Measurements from ENCODE around the gene NDUFS6. TPM values are rescaled to one million over a fixed set of nuclear protein-coding genes. Genes with fewer than 3 reads are reported as not detected.

NDUFS6 gene
- total RNA-seq, 1 donor from 2014 or later: 22.5 TPM

DNA sequence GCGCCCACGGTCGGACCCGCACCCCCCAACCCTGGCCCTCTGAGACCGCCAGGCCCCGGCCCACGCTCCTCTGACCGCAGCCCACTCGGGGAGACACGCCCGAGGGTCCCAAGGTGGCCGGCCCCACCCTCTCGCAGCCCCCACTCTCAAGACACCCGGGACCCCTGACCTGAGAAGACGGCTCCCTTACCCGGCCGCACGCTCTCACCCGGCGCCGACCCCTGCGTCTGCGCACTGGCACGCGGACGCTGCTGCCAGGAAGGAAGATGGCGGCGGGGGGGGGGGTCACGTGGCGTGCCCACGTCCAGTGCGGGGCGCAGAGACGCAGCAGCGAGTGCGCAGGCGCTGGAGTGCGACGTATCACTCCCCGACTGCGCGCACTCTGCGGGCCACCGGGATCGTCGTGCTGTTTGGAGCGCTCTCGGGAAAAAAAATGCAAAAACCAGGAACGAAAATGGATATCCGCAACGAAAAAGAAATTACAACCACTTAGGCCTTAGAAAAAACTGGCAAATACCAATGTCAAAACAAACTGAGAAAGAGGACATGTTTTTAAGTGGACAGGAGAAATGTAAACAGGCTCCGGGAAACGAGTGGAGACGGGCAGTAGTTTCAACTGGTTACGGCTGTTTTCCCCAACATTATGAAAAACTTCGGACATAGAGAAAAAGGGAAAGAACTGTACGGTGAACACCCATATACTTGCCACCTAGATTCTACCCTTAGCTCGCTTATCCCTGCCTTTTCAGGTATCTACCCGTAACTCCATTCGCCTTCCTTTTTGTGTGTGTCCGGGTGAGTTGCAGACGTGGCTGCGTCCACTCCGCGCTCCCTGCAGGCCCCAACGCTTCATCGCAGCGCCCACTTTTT, 1.4 kb upstream of the NDUFS6 start, which contains the start of gene MRPL36:
Gene MRPL36, minus strand, starts transcription at position 236 of the 870 bp plus-strand sequence. CDS start 902 bp downstream, outside the sequence.
- no peak for TF ChIP-seq CTCF (IDR thresholded peaks at IDR 0.05)
- POLR2A ChIA-PET: interaction anchor here (0.9 kb wide), 1 partner anchor 9 kb away, joined by 4 read pairs; no protein-coding TSS in a partner anchor
- DNase-seq (peak; percentile 81), ATAC-seq (ENCODE audit: low read depth) (peak; percentile 73)
- H3K4me1 Mint-ChIP-seq: peaks cover 46% of the 10 kb centered on the region
- CTCF ChIA-PET: interaction anchor here (1.9 kb wide), 1 partner anchor 27 kb away, joined by 5 read pairs; no protein-coding TSS in a partner anchor
- H3K27me3 Mint-ChIP-seq: no peaks in the 10 kb centered on the region
- peaks cover 60% of the 10 kb centered on the region for H3K36me3 Mint-ChIP-seq (ENCODE audit: low read depth)
- intact Hi-C loops (cut with micrococcal nuclease): loop anchor here (1.0 to 5.0 kb wide), 3 partner anchors 17 to 1258 kb away; no protein-coding TSS in a partner anchor
- H3K4me3 Mint-ChIP-seq: peak within 1 kb of the TSS; percentile 98
- H3K9me3 Mint-ChIP-seq: no peaks in the 10 kb centered on the region
- peak within 1 kb of the TSS; percentile 97 for H3K27ac Mint-ChIP-seq

DNA sequence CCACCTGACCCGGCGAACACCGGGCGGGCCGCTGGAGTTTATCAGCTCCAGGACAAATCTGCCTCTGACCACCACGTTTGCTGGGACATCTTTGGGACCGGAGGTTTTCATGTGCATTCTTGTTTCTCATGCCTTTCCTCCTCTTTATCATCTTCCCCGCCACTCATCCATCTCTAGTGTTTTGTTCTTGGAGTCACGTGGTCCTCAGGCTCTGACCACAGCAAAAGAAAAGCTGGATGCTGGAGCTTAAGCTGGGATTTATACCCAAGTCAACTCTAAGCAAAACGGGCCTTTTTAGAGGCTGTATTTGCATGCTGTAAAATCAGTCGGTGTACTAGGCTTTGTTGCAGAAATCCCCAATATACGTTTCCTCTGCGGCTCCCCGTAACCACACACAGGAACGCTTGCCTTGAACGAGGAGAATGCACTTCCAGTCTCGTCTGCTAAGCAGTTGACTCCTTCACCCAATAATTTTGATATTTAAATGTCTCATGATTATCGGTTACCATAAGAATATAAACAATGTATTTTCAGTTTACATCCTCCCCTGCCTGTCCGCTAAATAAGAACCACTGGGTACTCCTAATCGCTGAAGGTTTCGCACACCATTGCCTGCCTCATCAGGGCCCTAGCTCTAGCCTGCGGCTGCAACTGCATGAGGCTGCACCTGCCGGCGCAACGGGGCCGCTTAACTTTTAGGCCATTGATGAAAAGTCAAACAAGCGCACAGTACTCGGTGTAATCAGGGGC, 560 bp upstream of the NDUFS6 start:
- no peaks in the 10 kb centered on the region for H3K9me3 Mint-ChIP-seq
- peak overlapping the region; percentile 98 for H3K4me3 Mint-ChIP-seq
- TF ChIP-seq CTCF (IDR thresholded peaks at IDR 0.05): no peak
- no peaks in the 10 kb centered on the region for H3K27me3 Mint-ChIP-seq
- peak; percentile 54 for ATAC-seq (ENCODE audit: low read depth)
- peaks cover 46% of the 10 kb centered on the region for H3K4me1 Mint-ChIP-seq
- no peak for DNase-seq
- ChIA-PET POLR2A (interaction anchor here (1.0 to 2.0 kb wide), 2 partner anchors 8 to 146 kb away, joined by 3 to 8 read pairs; no protein-coding TSS in a partner anchor), CTCF (interaction anchor here (1.9 kb wide), 1 partner anchor 28 kb away, joined by 5 read pairs; no protein-coding TSS in a partner anchor)
- intact Hi-C loops (cut with micrococcal nuclease): loop anchor here (5.0 kb wide), 1 partner anchor 1258 kb away; no protein-coding TSS in a partner anchor
- peak overlapping the region; percentile 97 for H3K27ac Mint-ChIP-seq
- peaks cover 68% of the 10 kb centered on the region for H3K36me3 Mint-ChIP-seq (ENCODE audit: low read depth)

GRCh38 chr5:1801967-1802295, 724 bp downstream of the NDUFS6 start:
- H3K36me3 Mint-ChIP-seq (ENCODE audit: low read depth): peaks cover 70% of the 10 kb centered on the region
- no peak for ATAC-seq (ENCODE audit: low read depth)
- peak overlapping the region; percentile 98 for H3K4me3 Mint-ChIP-seq
- peak overlapping the region; percentile 42 for H3K27ac Mint-ChIP-seq
- no peaks in the 10 kb centered on the region for H3K27me3 Mint-ChIP-seq
- TF ChIP-seq CTCF (IDR thresholded peaks at IDR 0.05): no peak
- POLR2A ChIA-PET: interaction anchor here (0.6 to 2.0 kb wide), 2 partner anchors 9 to 73 kb away, joined by 5 to 8 read pairs; no protein-coding TSS in a partner anchor
- H3K4me1 Mint-ChIP-seq: peaks cover 41% of the 10 kb centered on the region
- H3K9me3 Mint-ChIP-seq: no peaks in the 10 kb centered on the region
- intact Hi-C loops (cut with micrococcal nuclease): loop anchor here (5.0 kb wide), 1 partner anchor 1260 kb away; no protein-coding TSS in a partner anchor
- no peak for DNase-seq
- CTCF ChIA-PET: no interaction called here

DNA sequence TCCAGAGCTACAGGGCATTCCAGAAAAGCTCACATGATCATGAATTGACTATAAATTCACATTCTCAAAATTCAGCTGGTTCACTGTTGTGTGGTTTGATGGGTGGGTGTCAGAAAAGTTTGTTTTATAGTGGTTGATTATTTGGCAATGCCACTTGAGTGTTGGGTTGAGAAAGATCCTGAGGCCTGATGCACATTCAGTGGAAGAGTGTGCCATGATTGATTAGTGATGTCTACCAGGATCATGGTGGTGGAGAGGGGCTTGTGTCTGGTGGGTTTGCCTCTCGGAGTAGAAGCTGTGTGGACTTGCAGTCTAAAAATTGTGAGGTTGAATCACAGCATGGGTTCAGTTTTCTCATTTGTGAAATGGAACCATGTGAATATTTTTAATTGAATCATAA, 2.0 kb downstream of the NDUFS6 start:
- POLR2A ChIA-PET: interaction anchor here (0.6 kb wide), 1 partner anchor 244 kb away, joined by 4 read pairs; no protein-coding TSS in a partner anchor
- intact Hi-C loops (cut with micrococcal nuclease): loop anchor here (5.0 kb wide), 1 partner anchor 1261 kb away; no protein-coding TSS in a partner anchor
- TF ChIP-seq CTCF (IDR thresholded peaks at IDR 0.05): no peak
- peaks cover 34% of the 10 kb centered on the region for H3K4me1 Mint-ChIP-seq
- CTCF ChIA-PET: no interaction called here
- H3K9me3 Mint-ChIP-seq: no peaks in the 10 kb centered on the region
- H3K27ac Mint-ChIP-seq: no peak overlapping the region
- H3K36me3 Mint-ChIP-seq (ENCODE audit: low read depth): peaks cover 71% of the 10 kb centered on the region
- H3K27me3 Mint-ChIP-seq: no peaks in the 10 kb centered on the region
- no peak for ATAC-seq (ENCODE audit: low read depth)
- DNase-seq: no peak
- H3K4me3 Mint-ChIP-seq: peak overlapping the region; percentile 50

Measured in activated B cell treated with CpG ODN at 0.5 μM for 24 hours (primary cell).